GM21360 (cell line): Measurements from ENCODE around the gene CCDC148.
"Not testable (repeated sequence)": the region's sequence is repeated elsewhere in the genome, so short reads cannot be mapped to it uniquely, and the experiment has no call there.

Experiments used
- ATAC-seq: cut with Tn5 transposase; IDR thresholded peaks from one replicate; pipeline ENCODE4 v1.9.1; 2021; ENCODE audit warnings: mild to moderate bottlenecking, moderate library complexity; ENCODE audit not compliant: unreplicated experiment

The CCDC148 gene

GRCh38 chr2:158300394-158300793 is 156.2 kb downstream of the CCDC148 start:
- no peak for ATAC-seq

GRCh38 chr2:158297606-158298005 is 158.9 kb downstream of the CCDC148 start:
- ATAC-seq: no peak

GRCh38 chr2:158297120-158297519 is 159.4 kb downstream of the CCDC148 start:
- no peak for ATAC-seq

GRCh38 chr2:158293722-158294121 is 162.8 kb downstream of the CCDC148 start:
- ATAC-seq: no peak

- ATAC-seq: no peak
Observed at GRCh38 chr2:158291544-158292180, 164.9 kb downstream of the CCDC148 start.

GRCh38 chr2:158290225-158290624 is 166.3 kb downstream of the CCDC148 start:
- no peak for ATAC-seq

- ATAC-seq: no peak
Observed at GRCh38 chr2:158276619-158277471, 179.7 kb downstream of the CCDC148 start.

GRCh38 chr2:158273791-158274190 is 182.8 kb downstream of the CCDC148 start:
- no peak for ATAC-seq

- no peak for ATAC-seq
Observed at GRCh38 chr2:158270536-158270935, 186.0 kb downstream of the CCDC148 start.

GRCh38 chr2:158269143-158269542 is 187.4 kb downstream of the CCDC148 start:
- ATAC-seq: no peak

GRCh38 chr2:158266111-158266510 is 190.4 kb downstream of the CCDC148 start:
- no peak for ATAC-seq

GRCh38 chr2:158255257-158255656 is 201.3 kb downstream of the CCDC148 start:
- no peak for ATAC-seq

- no peak for ATAC-seq
Observed at GRCh38 chr2:158253170-158253569, 203.4 kb downstream of the CCDC148 start.

- ATAC-seq: no peak
Observed at GRCh38 chr2:158251356-158251755, 205.2 kb downstream of the CCDC148 start.

- no peak for ATAC-seq
Observed at GRCh38 chr2:158243392-158243791, 213.2 kb downstream of the CCDC148 start.

GRCh38 chr2:158242280-158242679 is 214.3 kb downstream of the CCDC148 start:
- ATAC-seq: no peak

- no peak for ATAC-seq
Observed at GRCh38 chr2:158240975-158241374, 215.6 kb downstream of the CCDC148 start.

GRCh38 chr2:158239271-158239670 is 217.3 kb downstream of the CCDC148 start:
- no peak for ATAC-seq

- ATAC-seq: no peak
Observed at GRCh38 chr2:158234497-158234896, 222.1 kb downstream of the CCDC148 start.

- ATAC-seq: no peak
Observed at GRCh38 chr2:158232476-158232875, 224.1 kb downstream of the CCDC148 start.

GRCh38 chr2:158228943-158229508 is 227.5 kb downstream of the CCDC148 start:
- no peak for ATAC-seq

GRCh38 chr2:158223066-158223465 is 233.5 kb downstream of the CCDC148 start:
- ATAC-seq: not testable (repeated sequence)
